Trophoblast cell (in vitro differentiated cells and primary cell): ENCODE results near the gene MMAB.

ENCODE experiments used
- DNase-seq, 2 donors: peaks; one replicate each; pipeline ENCODE4 v3.0.0-alpha.2; 2016
- H2AFZ ChIP-seq: 2 replicates; pipeline ENCODE4 v1.6.1; 2013; ENCODE audit warnings: low read length, moderate library complexity, mild to moderate bottlenecking; ENCODE audit not compliant: insufficient read depth, poor library complexity
- H2AK5ac ChIP-seq: 2 replicates; pipeline ENCODE4 v1.6.1; 2013; ENCODE audit warnings: mild to moderate bottlenecking, low read length
- H2BK120ac ChIP-seq: 2 replicates; pipeline ENCODE4 v1.6.1; 2013; ENCODE audit warnings: low read length, mild to moderate bottlenecking, moderate library complexity; ENCODE audit not compliant: insufficient read depth, poor library complexity
- H2BK12ac ChIP-seq: 2 replicates; pipeline ENCODE4 v1.6.1; 2013; ENCODE audit warnings: mild to moderate bottlenecking, low read length, moderate library complexity
- H2BK5ac ChIP-seq: 2 replicates; pipeline ENCODE4 v1.6.1; 2013; ENCODE audit warnings: low read length, low read depth, moderate library complexity, mild to moderate bottlenecking; ENCODE audit not compliant: poor library complexity
- H3K14ac ChIP-seq: 2 replicates; pipeline ENCODE4 v1.6.1; 2013; ENCODE audit warnings: mild to moderate bottlenecking, low read length
- H3K18ac ChIP-seq: 2 replicates; pipeline ENCODE4 v1.6.1; 2013; ENCODE audit warnings: mild to moderate bottlenecking, low read length
- H3K23ac ChIP-seq: 2 replicates; pipeline ENCODE4 v1.6.1; 2013; ENCODE audit warnings: low read length
- H3K27ac ChIP-seq: 2 replicates; pipeline ENCODE4 v1.5.1; 2013; ENCODE audit warnings: low read depth, mild to moderate bottlenecking, inconsistent platforms, low read length, moderate library complexity
- H3K27me3 ChIP-seq: 2 replicates; pipeline ENCODE4 v1.6.1; 2013; ENCODE audit warnings: inconsistent platforms, mild to moderate bottlenecking, low read length, moderate library complexity; ENCODE audit not compliant: insufficient read depth
- H3K36me3 ChIP-seq, 2 experiments: 1 replicate in 1 of 2; 2 replicates in 1 of 2; pipeline ENCODE4 v1.6.1; 2013; ENCODE audit warnings: low read length in 2 of 2, mild to moderate bottlenecking in 2 of 2, moderate library complexity in 1 of 2; ENCODE audit not compliant: insufficient read depth in 2 of 2, control insufficient read depth in 1 of 2
- H3K4ac ChIP-seq: 2 replicates; pipeline ENCODE4 v1.6.1; 2013; ENCODE audit warnings: low read depth, mild to moderate bottlenecking, low read length, moderate library complexity
- H3K4me1 ChIP-seq, 2 experiments: 1 replicate in 1 of 2; 2 replicates in 1 of 2; pipeline ENCODE4 v1.6.1; 2013; ENCODE audit warnings: low read length in 2 of 2, mild to moderate bottlenecking in 2 of 2, moderate library complexity in 1 of 2; ENCODE audit not compliant: insufficient read depth in 2 of 2, control insufficient read depth in 1 of 2
- H3K4me2 ChIP-seq: 2 replicates; pipeline ENCODE4 v1.6.1; 2013; ENCODE audit warnings: inconsistent platforms, mild to moderate bottlenecking, low read length, moderate library complexity
- H3K4me3 ChIP-seq: 2 replicates; pipeline ENCODE4 v1.5.1; 2013; ENCODE audit warnings: mild to moderate bottlenecking, low read depth, low read length, inconsistent platforms
- H3K79me1 ChIP-seq: one replicate; pipeline ENCODE4 v1.6.1; 2013; ENCODE audit warnings: low read length
- H3K79me2 ChIP-seq: 2 replicates; pipeline ENCODE4 v1.6.1; 2013; ENCODE audit warnings: low read length, mild to moderate bottlenecking; ENCODE audit not compliant: control insufficient read depth, insufficient read depth, poor library complexity
- H3K9ac ChIP-seq: 2 replicates; pipeline ENCODE4 v1.6.1; 2013; ENCODE audit warnings: mild to moderate bottlenecking, low read length
- H3K9me3 ChIP-seq: 2 replicates; pipeline ENCODE4 v1.6.1; 2013; ENCODE audit warnings: low read depth, mild to moderate bottlenecking, control low read depth, inconsistent platforms, low read length; ENCODE audit not compliant: insufficient read depth
- H4K12ac ChIP-seq: 2 replicates; pipeline ENCODE4 v1.6.1; 2013; ENCODE audit warnings: low read depth, mild to moderate bottlenecking, low read length, moderate library complexity
- H4K8ac ChIP-seq: 2 replicates; pipeline ENCODE4 v1.6.1; 2013; ENCODE audit warnings: low read depth, mild to moderate bottlenecking, low read length, moderate library complexity
- H4K91ac ChIP-seq: one replicate; pipeline ENCODE4 v1.6.1; 2013; ENCODE audit warnings: low read depth, mild to moderate bottlenecking, low read length, moderate library complexity
- WGBS: extraction: QIAGEN DNeasy Blood & Tissue Kit; methylation state at CpG from one replicate; pipeline ENCODE4 v1.1.7; 2013; ENCODE audit warnings: missing lambda C conversion rate; ENCODE audit not compliant: insufficient read length, insufficient coverage; ENCODE audit errors: extremely low coverage; 5-methylcytosine and 5-hydroxymethylcytosine counted together

MMAB gene

DNA sequence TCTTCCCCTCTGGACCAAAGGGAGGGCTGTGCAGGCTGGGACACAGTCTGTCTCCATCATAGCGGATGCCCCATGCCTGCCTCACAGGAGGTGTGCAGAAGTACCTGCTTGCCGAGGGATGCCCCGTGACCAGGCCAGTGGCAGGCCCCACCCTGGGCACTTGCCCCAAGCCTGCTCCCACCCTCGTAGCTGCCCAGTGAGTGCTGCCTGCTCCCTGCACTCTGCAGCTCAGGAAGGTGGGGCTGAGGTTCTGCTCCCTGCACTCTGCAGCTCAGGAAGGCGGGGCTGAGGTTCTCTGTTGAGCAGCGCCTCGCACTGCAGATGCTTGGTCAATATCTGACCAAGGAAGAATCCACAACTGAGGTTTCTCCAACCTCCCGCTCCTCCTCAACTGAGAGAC is 6.9 kb downstream of the MMAB start:
- no peak overlapping the region for H3K18ac ChIP-seq
- no peak for DNase-seq
- H2BK12ac ChIP-seq: no peak overlapping the region
- no peak overlapping the region for H3K23ac ChIP-seq
- H2BK5ac ChIP-seq: no peak overlapping the region
- H3K27me3 ChIP-seq: no peaks in the 10 kb centered on the region
- H3K4me1 ChIP-seq: no peaks in the 10 kb centered on the region
- peaks cover 51 to 53% of the 10 kb centered on the region in 2 experiments for H3K36me3 ChIP-seq
- no peaks in the 10 kb centered on the region for H3K79me2 ChIP-seq
- WGBS: no CpG with 5 or more reads among the region's 8 CpGs
- no peak overlapping the region for H3K4me2 ChIP-seq
- no peak overlapping the region for H3K27ac ChIP-seq
- H3K79me1 ChIP-seq: no peaks in the 10 kb centered on the region
- H3K4ac ChIP-seq: no peak overlapping the region
- H3K14ac ChIP-seq: no peak overlapping the region
- no peak overlapping the region for H4K8ac ChIP-seq
- no peak overlapping the region for H4K91ac ChIP-seq
- no peaks in the 10 kb centered on the region for H3K9me3 ChIP-seq
- H2AFZ ChIP-seq: no peak overlapping the region
- H4K12ac ChIP-seq: no peak overlapping the region
- H3K4me3 ChIP-seq: no peak overlapping the region
- H3K9ac ChIP-seq: no peak overlapping the region
- no peak overlapping the region for H2BK120ac ChIP-seq
- H2AK5ac ChIP-seq: no peak overlapping the region

DNA sequence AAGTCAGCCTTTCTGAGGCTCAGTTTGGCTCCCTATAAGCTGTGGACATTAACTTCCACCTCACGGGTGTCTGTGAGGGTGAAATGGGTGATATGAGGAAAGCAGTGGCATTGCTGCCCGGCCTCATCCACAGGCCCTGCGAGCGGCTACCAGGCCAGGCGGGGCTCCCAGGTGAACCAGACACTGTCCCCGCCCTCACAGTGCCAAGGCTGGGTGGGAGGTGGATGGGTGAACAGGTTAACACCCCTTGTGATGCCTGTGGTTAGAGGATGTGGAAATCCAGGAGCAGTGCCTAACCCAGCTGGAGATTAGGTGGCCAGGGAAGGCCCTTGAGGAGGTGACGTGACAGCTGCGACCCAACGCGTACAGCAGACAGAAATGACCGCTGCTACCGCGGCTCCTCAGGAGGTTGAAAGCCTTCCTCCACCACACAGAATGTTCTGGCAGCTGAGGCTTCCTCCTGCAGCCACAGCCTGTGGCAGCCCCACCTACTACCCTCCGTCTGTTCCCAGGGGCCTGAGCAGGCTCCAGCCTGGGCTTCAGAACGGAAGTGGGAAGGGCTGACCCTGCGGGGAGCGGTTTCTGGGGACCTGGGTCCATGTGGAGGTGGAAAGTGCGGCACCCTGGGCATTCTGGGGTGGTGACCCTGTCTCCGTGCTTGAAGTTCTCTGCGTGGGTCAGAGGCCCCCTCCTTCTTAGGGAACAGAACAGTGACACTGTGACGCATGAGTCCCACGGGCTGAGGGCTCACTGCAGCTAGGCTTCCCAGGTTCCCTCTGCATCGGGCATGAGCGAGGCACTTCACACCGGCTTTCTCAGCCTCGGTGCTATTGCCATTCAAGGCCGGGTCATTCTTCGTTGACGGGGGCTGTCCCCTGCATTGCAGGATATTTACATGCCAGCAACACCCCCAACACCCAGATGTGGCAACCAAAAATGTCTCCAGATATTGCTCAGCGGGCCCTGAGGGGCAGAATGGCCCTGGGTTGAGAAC is 9.7 kb downstream of the MMAB start:
- Histone ChIP-seq H3K18ac (no peak overlapping the region), H3K23ac (no peak overlapping the region), H2BK5ac (no peak overlapping the region), H3K79me1 (no peaks in the 10 kb centered on the region), H3K79me2 (no peaks in the 10 kb centered on the region), H4K8ac (no peak overlapping the region), H2AFZ (no peak overlapping the region), H3K9me3 (no peaks in the 10 kb centered on the region), H4K12ac (no peak overlapping the region), H2AK5ac (no peak overlapping the region), H3K27ac (no peak overlapping the region), H3K4me2 (no peak overlapping the region), H3K9ac (no peak overlapping the region), H3K36me3 (peaks cover 54 to 55% of the 10 kb centered on the region in 2 experiments), H4K91ac (no peak overlapping the region), H2BK120ac (no peak overlapping the region), H3K14ac (no peak overlapping the region), H3K27me3 (no peaks in the 10 kb centered on the region), H2BK12ac (no peak overlapping the region), H3K4me1 (no peaks in the 10 kb centered on the region), H3K4me3 (no peak overlapping the region), H3K4ac (no peak overlapping the region)
- WGBS: no CpG with 5 or more reads among the region's 30 CpGs
- no peak for DNase-seq

DNA sequence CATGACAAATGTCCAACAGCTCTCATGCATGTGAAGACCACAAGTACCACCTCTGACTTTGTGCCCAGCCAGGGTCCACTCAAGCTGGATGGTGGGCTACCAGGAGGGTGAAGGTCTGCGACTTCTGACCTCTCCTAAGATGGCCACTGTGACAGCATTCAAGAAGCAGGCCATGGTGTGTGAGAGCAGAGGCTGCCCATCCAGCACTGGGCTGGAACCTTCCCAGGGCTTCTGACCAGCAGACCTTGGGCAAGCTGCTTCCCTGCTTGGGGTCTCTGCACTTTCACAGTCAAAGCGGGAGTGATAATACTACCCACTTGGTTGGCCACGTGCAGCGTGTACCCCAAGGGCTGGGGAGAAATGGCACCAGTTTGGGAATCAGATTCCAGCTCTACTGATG is 10.4 kb downstream of the MMAB start:
- H3K79me2 ChIP-seq: no peaks in the 10 kb centered on the region
- no peak overlapping the region for H3K23ac ChIP-seq
- WGBS: no CpG with 5 or more reads among the region's 4 CpGs
- H3K27me3 ChIP-seq: no peaks in the 10 kb centered on the region
- H3K4me2 ChIP-seq: no peak overlapping the region
- no peak overlapping the region for H4K8ac ChIP-seq
- no peak overlapping the region for H2AK5ac ChIP-seq
- H3K36me3 ChIP-seq: peaks cover 51 to 53% of the 10 kb centered on the region in 2 experiments
- H3K4me1 ChIP-seq: no peaks in the 10 kb centered on the region
- no peak overlapping the region for H3K4ac ChIP-seq
- no peak overlapping the region for H2AFZ ChIP-seq
- H4K91ac ChIP-seq: no peak overlapping the region
- H3K79me1 ChIP-seq: no peaks in the 10 kb centered on the region
- no peaks in the 10 kb centered on the region for H3K9me3 ChIP-seq
- no peak for DNase-seq
- no peak overlapping the region for H3K4me3 ChIP-seq
- H3K18ac ChIP-seq: no peak overlapping the region
- no peak overlapping the region for H4K12ac ChIP-seq
- no peak overlapping the region for H2BK12ac ChIP-seq
- H2BK120ac ChIP-seq: no peak overlapping the region
- H3K27ac ChIP-seq: no peak overlapping the region
- H3K9ac ChIP-seq: no peak overlapping the region
- no peak overlapping the region for H2BK5ac ChIP-seq
- no peak overlapping the region for H3K14ac ChIP-seq

DNA sequence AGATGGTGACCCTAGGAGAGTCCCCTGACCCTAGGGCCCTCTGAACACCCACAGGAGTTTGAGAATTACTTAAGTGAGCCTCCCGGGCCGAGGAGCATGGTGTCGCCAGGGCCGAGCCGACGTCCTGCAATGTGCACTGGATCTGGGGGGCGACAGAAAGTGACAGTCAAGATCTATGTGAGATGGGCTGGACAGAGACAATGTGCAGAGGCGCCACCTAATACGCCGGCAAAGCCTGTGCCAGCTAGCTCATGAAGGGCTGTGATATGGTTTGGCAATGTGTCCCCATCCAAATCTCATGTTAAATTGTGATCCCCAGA is 11.6 kb downstream of the MMAB start:
- Histone ChIP-seq H3K4me1 (no peaks in the 10 kb centered on the region), H3K18ac (no peak overlapping the region)
- no CpG with 5 or more reads among the region's 10 CpGs for WGBS

More for the DNA sequence above, 11.6 kb downstream of the MMAB start:
- H4K8ac ChIP-seq: no peak overlapping the region
- no peaks in the 10 kb centered on the region for H3K79me2 ChIP-seq
- no peak overlapping the region for H2AFZ ChIP-seq
- no peak overlapping the region for H2BK120ac ChIP-seq
- no peak overlapping the region for H2AK5ac ChIP-seq
- peaks cover 46 to 47% of the 10 kb centered on the region in 2 experiments for H3K36me3 ChIP-seq
- H3K79me1 ChIP-seq: no peaks in the 10 kb centered on the region
- no peak overlapping the region for H3K4me2 ChIP-seq
- H3K14ac ChIP-seq: no peak overlapping the region
- no peaks in the 10 kb centered on the region for H3K9me3 ChIP-seq
- H3K4me3 ChIP-seq: no peak overlapping the region
- H4K91ac ChIP-seq: no peak overlapping the region
- no peak overlapping the region for H3K23ac ChIP-seq
- no peak overlapping the region for H2BK5ac ChIP-seq
- H4K12ac ChIP-seq: no peak overlapping the region
- H3K27me3 ChIP-seq: no peaks in the 10 kb centered on the region
- H3K4ac ChIP-seq: no peak overlapping the region
- no peak for DNase-seq
- no peak overlapping the region for H3K27ac ChIP-seq
- H3K9ac ChIP-seq: no peak overlapping the region
- no peak overlapping the region for H2BK12ac ChIP-seq
